Hepatocyte (in vitro differentiated cells): ENCODE measurements around the gene HNMT. TPM values are rescaled to one million over a fixed set of nuclear protein-coding genes. Genes with fewer than 3 reads are reported as not detected.

ENCODE experiments used
- DNase-seq: peaks from one replicate; pipeline ENCODE4 v3.0.0-alpha.2; 2016; ENCODE audit warnings: low spot score
- H2AFZ ChIP-seq: fragments of 200-600 bp; sonication (generic); 2 replicates; pipeline ENCODE4 v1.6.0; 2016; ENCODE audit warnings: antibody characterized with exemption, mild to moderate bottlenecking
- H3K27ac ChIP-seq: fragments of 200-600 bp; sonication (generic); 2 replicates; pipeline ENCODE4 v1.5.1; 2016; ENCODE audit warnings: mild to moderate bottlenecking
- H3K27me3 ChIP-seq: fragments of 200-600 bp; sonication (generic); 2 replicates; pipeline ENCODE4 v1.6.1; 2016
- H3K36me3 ChIP-seq: fragments of 200-600 bp; sonication (generic); replicated peaks from 2 replicates; pipeline ENCODE4 v1.5.1; 2016; ENCODE audit warnings: low read depth; ENCODE audit not compliant: insufficient read depth
- H3K4me1 ChIP-seq: fragments of 200-600 bp; sonication (generic); 2 replicates; pipeline ENCODE4 v1.5.1; 2016; ENCODE audit warnings: mild to moderate bottlenecking, moderate library complexity; ENCODE audit not compliant: insufficient read depth
- H3K4me2 ChIP-seq: fragments of 200-600 bp; sonication (generic); 2 replicates; pipeline ENCODE4 v1.6.0; 2016
- H3K4me3 ChIP-seq: fragments of 200-600 bp; sonication (generic); 2 replicates; pipeline ENCODE4 v1.5.1; 2016; ENCODE audit warnings: mild to moderate bottlenecking
- H3K79me2 ChIP-seq: fragments of 200-600 bp; sonication (generic); 2 replicates; pipeline ENCODE4 v1.6.0; 2017; ENCODE audit warnings: mild to moderate bottlenecking
- H3K9me2 ChIP-seq: fragments of 200-600 bp; sonication (generic); replicated peaks from 2 replicates; pipeline ENCODE4 v1.6.0; 2017; ENCODE audit warnings: mild to moderate bottlenecking; ENCODE audit not compliant: insufficient read depth
- H3K9me3 ChIP-seq: fragments of 200-600 bp; sonication (generic); 2 replicates; pipeline ENCODE4 v1.5.1; 2016; ENCODE audit warnings: low read depth, mild to moderate bottlenecking
- H4K20me1 ChIP-seq: fragments of 200-600 bp; sonication (generic); 2 replicates; pipeline ENCODE4 v1.6.0; 2016; ENCODE audit warnings: mild to moderate bottlenecking; ENCODE audit not compliant: insufficient read depth, poor library complexity, severe bottlenecking
- CTCF ChIP-seq: fragments of 200-600 bp; sonication (generic); IDR thresholded peaks from 2 replicates; pipeline ENCODE4 v1.5.1; 2016; ENCODE audit warnings: antibody characterized with exemption, mild to moderate bottlenecking; ENCODE audit not compliant: poor library complexity
- EZH2 ChIP-seq: fragments of 200-600 bp; sonication (generic); IDR thresholded peaks from 2 replicates; pipeline ENCODE4 v1.6.1; 2016; ENCODE audit warnings: antibody characterized with exemption, mild to moderate bottlenecking, borderline replicate concordance
- EZH2phosphoT487 ChIP-seq: fragments of 200-600 bp; sonication (generic); IDR thresholded peaks from one replicate; pipeline ENCODE4 v1.6.1; 2018; ENCODE audit warnings: antibody characterized with exemption, mild to moderate bottlenecking, low read depth, moderate library complexity; ENCODE audit not compliant: unreplicated experiment, severe bottlenecking
- WGBS: methylation state at CpG from one replicate; pipeline ENCODE4 v1.1.6; 2016; ENCODE audit warnings: low lambda C conversion rate; ENCODE audit errors: missing lambda C conversion rate; 5-methylcytosine and 5-hydroxymethylcytosine counted together
- polyA plus RNA-seq: library from polyadenylated mRNA; unstranded; fragments of >200 nt; fragmentation: Nextera tagmentation; extraction: Ambion mirVana; gene quantifications from 2 replicates; pipeline ENCODE4 v1.2.1, GENCODE V29; 2016
- total RNA-seq: library from RNA; depleted of rRNA; stranded (reverse); fragments of >200 nt; gene quantifications from 2 replicates; pipeline ENCODE4 v1.2.3, GENCODE V29; 2014

HNMT gene
- total and polyA plus RNA-seq, 2 experiments from 2014 or later, result 23.4 to 26.3 TPM

- Histone ChIP-seq H3K9me2 (no peaks in the 10 kb centered on the region), H3K4me2 (peak overlapping the region; percentile 77), H3K4me3 (peak overlapping the region; percentile 1), H3K27ac (peak overlapping the region; percentile 92), H3K4me1 (peaks cover 18% of the 10 kb centered on the region), H3K79me2 (peaks cover 34% of the 10 kb centered on the region), H3K36me3 (no peaks in the 10 kb centered on the region), H2AFZ (peak overlapping the region; percentile 67), H3K9me3 (no peaks in the 10 kb centered on the region), H3K27me3 (no peaks in the 10 kb centered on the region), H4K20me1 (no peaks in the 10 kb centered on the region)
- no peak for TF ChIP-seq CTCF
- TF ChIP-seq EZH2phosphoT487, result no peak
- no peak for TF ChIP-seq EZH2
- DNase-seq, result peak; percentile 12
- WGBS, result 57% methylated on average over 9 of the region's 9 CpGs
Measured at GRCh38 chr2:137963535-137964065, 673 bp upstream of the HNMT start.

- no peak for TF ChIP-seq EZH2
- no peak for TF ChIP-seq EZH2phosphoT487
- no peak for TF ChIP-seq CTCF
- H3K9me3 ChIP-seq, result no peaks in the 10 kb centered on the region
- H4K20me1 ChIP-seq, result no peaks in the 10 kb centered on the region
- no peaks in the 10 kb centered on the region for H3K9me2 ChIP-seq
- H3K4me2 ChIP-seq, result peak overlapping the region; percentile 77
- H3K4me3 ChIP-seq, result peak overlapping the region; percentile 16
- H3K27me3 ChIP-seq, result no peaks in the 10 kb centered on the region
- peak overlapping the region; percentile 67 for H2AFZ ChIP-seq
- peaks cover 18% of the 10 kb centered on the region for H3K4me1 ChIP-seq
- no peak for DNase-seq
- H3K36me3 ChIP-seq, result no peaks in the 10 kb centered on the region
- WGBS, result 26% methylated on average over 3 of the region's 3 CpGs
- peak overlapping the region; percentile 92 for H3K27ac ChIP-seq
- H3K79me2 ChIP-seq, result peaks cover 34% of the 10 kb centered on the region
Measured at GRCh38 chr2:137964859-137965459, 686 bp downstream of the HNMT start.

GRCh38 chr2:137966043-137966442 lies 1.8 kb downstream of the HNMT start:
- Histone ChIP-seq H4K20me1 (no peaks in the 10 kb centered on the region), H3K4me2 (peak overlapping the region; percentile 77), H3K27me3 (no peaks in the 10 kb centered on the region), H3K4me1 (peaks cover 18% of the 10 kb centered on the region), H3K36me3 (no peaks in the 10 kb centered on the region), H3K4me3 (peak overlapping the region; percentile 16), H2AFZ (peak overlapping the region; percentile 26), H3K79me2 (peaks cover 34% of the 10 kb centered on the region), H3K9me3 (no peaks in the 10 kb centered on the region), H3K27ac (peak overlapping the region; percentile 92), H3K9me2 (no peaks in the 10 kb centered on the region)
- no peak for TF ChIP-seq CTCF
- TF ChIP-seq EZH2phosphoT487, result no peak
- TF ChIP-seq EZH2, result no peak
- no peak for DNase-seq
- WGBS, result 74% methylated on average over 3 of the region's 3 CpGs
